Activated CD4-positive, alpha-beta T cell treated with anti-CD3 and anti-CD28 coated beads, Interleukin-2, amount 50 U/mL, for 4 hours (primary cell): ENCODE results near the gene MRPL10.
A peak's percentile ranks its signal among the peaks of the same experiment; 100 is the strongest.

Experiments used
- DNase-seq, 2 experiments: peaks; one replicate each; pipeline ENCODE4 v3.0.0-alpha.2; 2020

Gene MRPL10

GRCh38 chr17:47839071-47839470 lies 7.7 kb upstream of the MRPL10 start:
- DNase-seq, result no peak

- DNase-seq, result no peak
Measured at GRCh38 chr17:47838636-47839035, 7.3 kb upstream of the MRPL10 start.

- DNase-seq, result no peak
Measured at GRCh38 chr17:47837401-47838039, 6.2 kb upstream of the MRPL10 start.

GRCh38 chr17:47836601-47837000 lies 5.3 kb upstream of the MRPL10 start:
- DNase-seq, result no peak

- no peak for DNase-seq
Measured at GRCh38 chr17:47834756-47835155, 3.4 kb upstream of the MRPL10 start.

GRCh38 chr17:47831934-47832327 lies 590 bp upstream of the MRPL10 start:
- no peak for DNase-seq

GRCh38 chr17:47830396-47831002 lies 842 bp downstream of the MRPL10 start:
- no peak for DNase-seq

- peak in 1 of 2 experiments; percentile 24 for DNase-seq
Measured at GRCh38 chr17:47829870-47830269, 1.5 kb downstream of the MRPL10 start.

- no peak for DNase-seq
Measured at GRCh38 chr17:47823519-47823918, 7.8 kb downstream of the MRPL10 start.

GRCh38 chr17:47822785-47823184 lies 8.6 kb downstream of the MRPL10 start:
- no peak for DNase-seq

GRCh38 chr17:47821424-47822391 lies 9.6 kb downstream of the MRPL10 start, which contains the start of gene OSBPL7:
Gene OSBPL7 (minus strand): TSS chr17:47821794. CDS start chr17:47820278, 1,516 bp downstream.
- peak; percentile 70 to 73 for DNase-seq

- no peak for DNase-seq
Measured at GRCh38 chr17:47821031-47821423, 10.3 kb downstream of the MRPL10 start.

GRCh38 chr17:47820033-47820789 lies 11.1 kb downstream of the MRPL10 start:
- no peak for DNase-seq

- DNase-seq, result no peak
Measured at GRCh38 chr17:47819475-47819874, 11.9 kb downstream of the MRPL10 start.

- DNase-seq, result no peak
Measured at GRCh38 chr17:47818002-47818695, 13.2 kb downstream of the MRPL10 start.

- no peak for DNase-seq
Measured at GRCh38 chr17:47816947-47817346, 14.4 kb downstream of the MRPL10 start.

- no peak for DNase-seq
Measured at GRCh38 chr17:47816111-47816735, 15.1 kb downstream of the MRPL10 start.

- DNase-seq, result no peak
Measured at GRCh38 chr17:47815106-47815918, 16.0 kb downstream of the MRPL10 start.

GRCh38 chr17:47813512-47814031 lies 17.8 kb downstream of the MRPL10 start:
- no peak for DNase-seq

GRCh38 chr17:47813077-47813476 lies 18.3 kb downstream of the MRPL10 start:
- DNase-seq, result no peak
